A673 (cell line): ENCODE results near the gene MLPH. TPM values are rescaled to one million over a fixed set of nuclear protein-coding genes. Genes with fewer than 3 reads are reported as not detected.

Experiments used
- BruUV-seq: library from RNA; stranded (reverse); fragments of 400-500 nt; replicated peaks from 2 replicates; lab custom pipeline; 2021; lab: Mats Ljungman, UMichigan
- CTCF ChIA-PET: fragments of 300-600 bp; sonication (Branson Sonifier 250); formaldehyde crosslinking; loops from one replicate; lab custom pipeline; 2022; ENCODE audit warnings: antibody characterized with exemption; lab: Charles Lee
- POLR2A ChIA-PET: fragments of 300-600 bp; sonication (Branson Sonifier 250); formaldehyde crosslinking; loops from one replicate; lab custom pipeline; 2022; ENCODE audit warnings: antibody characterized with exemption; ENCODE audit not compliant: low non-redundant PET; lab: Charles Lee
- DNase-seq: peaks from one replicate; pipeline ENCODE4 v3.0.0-alpha.2; 2015; ENCODE audit warnings: low spot score
- H3K27ac ChIP-seq: fragments of 200-600 bp; sonication (generic); 2 replicates; pipeline ENCODE4 v1.5.1; 2016; ENCODE audit warnings: mixed run types, low read depth, mild to moderate bottlenecking, mixed read lengths, antibody characterized with exemption, low read length; ENCODE audit not compliant: poor library complexity, severe bottlenecking
- H3K27me3 ChIP-seq: fragments of 200-600 bp; sonication (generic); replicated peaks from 2 replicates; pipeline ENCODE4 v1.6.1; 2017; ENCODE audit warnings: mixed run types, low read depth, mild to moderate bottlenecking, mixed read lengths, antibody characterized with exemption, low read length; ENCODE audit not compliant: insufficient read depth, poor library complexity
- H3K36me3 ChIP-seq: fragments of 200-600 bp; sonication (generic); 2 replicates; pipeline ENCODE4 v1.6.1; 2016; ENCODE audit warnings: mixed run types, mild to moderate bottlenecking, mixed read lengths, antibody characterized with exemption, low read length; ENCODE audit not compliant: insufficient read depth, poor library complexity, severe bottlenecking
- H3K4me1 ChIP-seq: fragments of 200-600 bp; sonication (generic); 2 replicates; pipeline ENCODE4 v1.6.1; 2017; ENCODE audit warnings: mixed run types, mild to moderate bottlenecking, mixed read lengths, antibody characterized with exemption, low read length; ENCODE audit not compliant: insufficient read depth, poor library complexity, severe bottlenecking
- H3K4me3 ChIP-seq: fragments of 200-600 bp; sonication (generic); 2 replicates; pipeline ENCODE4 v1.5.1; 2016; ENCODE audit warnings: low read depth, mixed run types, mild to moderate bottlenecking, mixed read lengths, low read length; ENCODE audit not compliant: poor library complexity, severe bottlenecking
- H3K9me3 ChIP-seq: fragments of 200-600 bp; sonication (generic); 2 replicates; pipeline ENCODE4 v1.6.1; 2016; ENCODE audit warnings: mixed run types, low read depth, mild to moderate bottlenecking, mixed read lengths, antibody characterized with exemption, low read length; ENCODE audit not compliant: poor library complexity, severe bottlenecking
- CTCF ChIP-seq: fragments of 300-800, 200-600 bp; sonication (generic); conservative IDR thresholded peaks from 2 replicates; pipeline ENCODE4 v1.5.1; 2017; ENCODE audit warnings: low read depth, mild to moderate bottlenecking, antibody characterized with exemption, low read length, moderate library complexity, mixed read lengths
- EZH2 ChIP-seq: fragments of 200-600 bp; sonication (generic); IDR thresholded peaks from 2 replicates; pipeline ENCODE4 v1.6.1; 2017; ENCODE audit warnings: borderline replicate concordance, low read depth, mild to moderate bottlenecking, mixed read lengths, antibody characterized with exemption, low read length; ENCODE audit not compliant: poor library complexity, severe bottlenecking
- intact Hi-C: fragments of 100-400 bp; cut with micrococcal nuclease; formaldehyde crosslinking; loops from one replicate; pipeline ENCODE4 v1.10.0; 2022; ENCODE audit not compliant: unreplicated experiment
- total RNA-seq: library from RNA; stranded (reverse); gene quantifications from 2 replicates; pipeline ENCODE4 v1.2.3, GENCODE V29; 2021

The MLPH gene
- total RNA-seq, 1 experiment from 2014 or later, result not detected

GRCh38 chr2:237456200-237456843 lies 30.7 kb upstream of the MLPH start:
- Histone ChIP-seq H3K27me3 (no peaks in the 10 kb centered on the region), H3K4me3 (no peak overlapping the region), H3K9me3 (no peaks in the 10 kb centered on the region), H3K4me1 (peaks cover 3% of the 10 kb centered on the region), H3K27ac (no peak overlapping the region), H3K36me3 (no peaks in the 10 kb centered on the region)
- ChIA-PET CTCF (no interaction called here), POLR2A (no interaction called here)
- no TSS peak for BruUV-seq
- intact Hi-C loops, result no loop called here
- no peak for DNase-seq
- TF ChIP-seq EZH2 (no peak), CTCF (no peak)

DNA sequence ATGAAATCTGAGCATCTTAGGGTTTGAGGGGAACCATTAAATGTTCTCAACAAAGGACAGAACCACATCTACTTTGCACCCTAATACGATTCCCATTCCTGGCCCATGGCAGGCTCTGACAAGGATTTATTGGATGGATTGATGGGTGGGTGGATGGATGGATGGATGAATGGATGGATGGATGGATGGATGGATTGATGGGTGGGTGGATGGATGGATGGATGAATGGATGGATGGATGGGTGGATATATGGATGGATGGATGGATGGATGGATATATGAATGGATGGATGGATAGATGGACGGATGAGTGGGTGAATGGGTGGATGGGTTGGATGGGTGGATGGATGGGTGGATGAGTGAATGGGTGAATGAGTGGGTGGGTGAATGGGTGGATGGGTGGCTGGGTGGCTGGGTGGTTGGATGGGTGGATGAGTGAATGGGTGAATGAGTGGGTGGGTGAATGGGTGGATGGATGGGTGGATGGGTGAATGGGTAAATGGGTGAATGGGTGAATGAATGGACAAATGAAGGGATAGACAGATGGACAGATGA lies 29.6 kb upstream of the MLPH start:
- no peak overlapping the region for H3K4me3 ChIP-seq
- no peaks in the 10 kb centered on the region for H3K36me3 ChIP-seq
- intact Hi-C loops, result no loop called here
- DNase-seq, result no peak
- H3K27me3 ChIP-seq, result no peaks in the 10 kb centered on the region
- POLR2A ChIA-PET, result no interaction called here
- H3K27ac ChIP-seq, result no peak overlapping the region
- TF ChIP-seq EZH2 (no peak), CTCF (no peak)
- CTCF ChIA-PET, result no interaction called here
- H3K4me1 ChIP-seq, result no peaks in the 10 kb centered on the region
- no TSS peak for BruUV-seq
- no peaks in the 10 kb centered on the region for H3K9me3 ChIP-seq

DNA sequence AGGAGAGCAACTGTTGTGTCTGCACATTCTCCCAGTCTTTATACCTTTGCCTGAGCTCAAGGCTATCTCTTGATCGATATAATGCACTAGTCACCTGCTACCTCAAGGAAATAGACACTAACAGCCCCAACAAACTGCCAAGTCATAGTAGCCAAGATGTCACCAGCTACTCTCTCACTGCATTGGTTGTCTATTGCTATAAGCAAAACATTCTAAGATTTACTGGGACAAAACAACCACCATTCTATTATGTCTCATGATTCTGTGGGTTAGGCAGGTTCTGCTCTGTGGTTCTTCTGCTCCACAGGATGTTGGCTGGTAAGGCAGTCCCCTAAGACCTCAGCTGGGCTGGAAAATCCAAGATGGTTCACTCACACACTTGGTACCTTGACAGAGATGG lies 28.5 kb upstream of the MLPH start:
- no peaks in the 10 kb centered on the region for H3K27me3 ChIP-seq
- POLR2A ChIA-PET, result no interaction called here
- no peaks in the 10 kb centered on the region for H3K4me1 ChIP-seq
- no peak overlapping the region for H3K27ac ChIP-seq
- H3K4me3 ChIP-seq, result no peak overlapping the region
- no TSS peak for BruUV-seq
- no peak for DNase-seq
- no peaks in the 10 kb centered on the region for H3K36me3 ChIP-seq
- no peak for TF ChIP-seq CTCF
- TF ChIP-seq EZH2, result no peak
- no peaks in the 10 kb centered on the region for H3K9me3 ChIP-seq
- intact Hi-C loops, result no loop called here
- CTCF ChIA-PET, result no interaction called here
